HG03025 (cell line): ENCODE data around the gene GUCA2B.

Source experiments
- ATAC-seq: cut with Tn5 transposase; IDR thresholded peaks from one replicate; pipeline ENCODE4 v1.9.1; 2021; ENCODE audit warnings: mild to moderate bottlenecking, moderate library complexity; ENCODE audit not compliant: unreplicated experiment, low FRiP score

Gene GUCA2B

GRCh38 chr1:42183957-42184268, 30.7 kb downstream of the GUCA2B start:
- no peak for ATAC-seq

DNA sequence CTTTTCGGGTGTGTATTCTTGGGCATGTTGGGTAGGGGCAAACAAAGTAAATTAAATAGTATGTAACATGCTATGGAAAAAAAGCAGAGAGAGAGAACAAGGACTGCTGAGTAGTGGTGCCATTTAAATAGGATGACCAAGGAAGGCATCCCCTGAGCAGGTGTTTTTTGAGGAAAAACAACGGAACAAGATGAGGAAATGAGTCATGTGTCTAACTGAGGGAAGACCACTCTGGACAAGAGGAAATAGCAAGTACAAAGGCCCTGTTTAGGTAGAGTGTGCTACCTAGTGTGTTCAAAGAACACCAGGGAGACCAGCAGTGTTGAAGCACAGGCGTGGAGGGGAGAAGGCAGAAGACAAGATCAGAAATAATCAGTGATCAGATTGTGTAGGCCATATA, 31.4 kb downstream of the GUCA2B start:
- no peak for ATAC-seq

DNA sequence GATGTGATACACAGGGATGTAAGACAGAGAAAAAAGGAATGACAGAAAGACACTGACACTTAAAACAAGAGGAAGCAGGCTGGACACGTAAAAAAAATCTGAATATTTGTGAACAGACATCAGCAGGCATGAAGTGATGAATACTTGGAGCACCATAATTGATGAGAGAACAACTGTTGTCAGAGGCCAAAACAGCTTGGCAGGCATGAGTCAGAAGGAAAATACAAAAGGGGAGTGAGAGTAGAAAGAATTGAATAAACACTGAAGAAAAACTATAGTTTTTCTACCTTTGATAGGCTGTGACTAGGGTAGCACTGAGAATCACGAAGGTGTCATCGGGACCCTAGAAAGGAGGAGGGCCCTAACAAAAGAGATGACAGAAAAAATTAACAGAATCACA, 32.9 kb downstream of the GUCA2B start:
- ATAC-seq: no peak

- ATAC-seq: no peak
Measured at GRCh38 chr1:42189931-42190853, 37.0 kb downstream of the GUCA2B start.

- no peak for ATAC-seq
Measured at GRCh38 chr1:42191319-42191718, 38.1 kb downstream of the GUCA2B start.

GRCh38 chr1:42192106-42192505, 38.9 kb downstream of the GUCA2B start:
- ATAC-seq: no peak

GRCh38 chr1:42195841-42196240, 42.6 kb downstream of the GUCA2B start:
- no peak for ATAC-seq

DNA sequence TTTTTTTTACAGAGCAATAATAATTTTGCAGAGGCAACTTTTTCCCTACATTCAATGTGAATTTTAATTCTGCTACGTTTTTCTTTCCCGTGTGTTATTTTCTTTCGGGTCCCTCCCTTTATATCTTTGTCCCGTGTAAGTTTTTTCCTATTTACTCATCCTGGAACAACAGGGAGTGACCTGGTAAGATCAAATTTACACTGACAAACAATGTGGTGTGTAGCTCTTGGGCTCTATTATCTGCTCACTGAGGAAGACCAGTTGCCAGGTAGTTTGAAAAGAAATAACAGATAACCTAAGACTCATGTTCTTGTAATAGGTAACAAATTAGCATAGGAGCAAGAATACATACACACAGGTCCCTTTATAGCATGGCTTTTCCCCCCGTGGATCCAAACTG, 45.0 kb downstream of the GUCA2B start:
- ATAC-seq: no peak

- ATAC-seq: no peak
Measured at GRCh38 chr1:42201986-42202385, 48.8 kb downstream of the GUCA2B start.
